Fibroblast of lung (primary cell): ENCODE results near the gene SETDB1. TPM values are rescaled to one million over a fixed set of nuclear protein-coding genes. Genes with fewer than 3 reads are reported as not detected.

Source experiments
- DNase-seq, 2 donors: peaks; one replicate each; pipeline versions ENCODE4 v3.0.0 to v3.0.0-alpha.2; 2010; ENCODE audit warnings: low read depth in 2 of 2
- H2AFZ ChIP-seq: 2 replicates; pipeline ENCODE4 v1.5.1; 2012; ENCODE audit warnings: low read length, control low read depth, inconsistent platforms
- H3K27ac ChIP-seq: 2 replicates; pipeline ENCODE4 v1.5.1; 2011; ENCODE audit warnings: low read length, control low read depth; ENCODE audit not compliant: insufficient read depth
- H3K27me3 ChIP-seq: 2 replicates; pipeline ENCODE4 v1.5.1; 2011; ENCODE audit warnings: mild to moderate bottlenecking, low read length; ENCODE audit not compliant: control insufficient read depth, insufficient read depth
- H3K36me3 ChIP-seq: 2 replicates; pipeline ENCODE4 v1.5.1; 2011; ENCODE audit warnings: low read length; ENCODE audit not compliant: control insufficient read depth, insufficient read depth
- H3K4me1 ChIP-seq: 2 replicates; pipeline ENCODE4 v1.5.1; 2011; ENCODE audit warnings: low read length; ENCODE audit not compliant: control insufficient read depth, insufficient read depth; ENCODE audit errors: extremely low read depth
- H3K4me2 ChIP-seq: 2 replicates; pipeline ENCODE4 v1.5.1; 2011; ENCODE audit warnings: low read length, control low read depth; ENCODE audit not compliant: insufficient read depth; ENCODE audit errors: extremely low read depth
- H3K4me3 ChIP-seq, 4 experiments: fragments of 200-600 bp in 1 of 4; sonication (generic) in 1 of 4; replicated peaks in 1 of 4; 2 replicates each; pipeline ENCODE4 v1.5.1; 2011 to 2016; ENCODE audit warnings: low read length in 4 of 4, low read depth in 3 of 4, mild to moderate bottlenecking in 3 of 4, control low read depth in 2 of 4, inconsistent platforms in 1 of 4, mixed read lengths in 1 of 4; ENCODE audit not compliant: insufficient read depth in 1 of 4; ENCODE audit errors: control extremely low read depth in 1 of 4
- H3K79me2 ChIP-seq: 2 replicates; pipeline ENCODE4 v1.5.1; 2012; ENCODE audit warnings: mild to moderate bottlenecking, low read length, inconsistent platforms; ENCODE audit not compliant: control insufficient read depth, insufficient read depth
- H3K9ac ChIP-seq: 2 replicates; pipeline ENCODE4 v1.5.1; 2011; ENCODE audit warnings: mild to moderate bottlenecking, low read length, control low read depth; ENCODE audit not compliant: insufficient read depth
- H3K9me3 ChIP-seq: 2 replicates; pipeline ENCODE4 v1.5.1; 2012; ENCODE audit warnings: low read depth, low read length; ENCODE audit not compliant: control insufficient read depth, insufficient read depth
- H4K20me1 ChIP-seq: 2 replicates; pipeline ENCODE4 v1.5.1; 2011; ENCODE audit warnings: low read length; ENCODE audit not compliant: control insufficient read depth, insufficient read depth; ENCODE audit errors: extremely low read depth
- EZH2 ChIP-seq: IDR thresholded peaks from 2 replicates; pipeline ENCODE4 v1.5.1; 2012; ENCODE audit warnings: low read length, control low read depth, mild to moderate bottlenecking; ENCODE audit errors: missing control alignments
- polyA plus RNA-seq, 2 donors: library from polyadenylated mRNA; depleted of rRNA in 1 of 2; stranded (reverse) in 1 of 2; unstranded in 1 of 2; fragments of >200 nt; gene quantifications; 2 replicates each; pipeline ENCODE4 v1.2.1, GENCODE V29; 2011 to 2012; ENCODE audit warnings: missing spikeins in 1 of 2
- total RNA-seq: library from RNA; depleted of rRNA; stranded (reverse); fragments of >200 nt; gene quantifications from 2 replicates; pipeline ENCODE4 v1.2.1, GENCODE V29; 2014
- TF ChIP-seq, protein P1 (sequence below), 2 donors: IDR thresholded peaks in 1 of 2; conservative IDR thresholded peaks in 1 of 2; 1 replicate in 1 of 2; 2 replicates in 1 of 2; pipeline ENCODE4 v1.5.1; 2011 to 2012; ENCODE audit warnings: low read length in 2 of 2, control low read depth in 1 of 2, inconsistent platforms in 1 of 2, low read depth in 1 of 2, mild to moderate bottlenecking in 1 of 2

SETDB1 gene
- total and polyA plus RNA-seq, 2 donors (not counting 1 experiment from before 2014, with no cell fraction given) = 27.0 to 30.7 TPM

- H4K20me1 ChIP-seq = no peaks in the 10 kb centered on the region
- H3K27me3 ChIP-seq = no peaks in the 10 kb centered on the region
- no peak overlapping the region for H2AFZ ChIP-seq
- no peaks in the 10 kb centered on the region for H3K4me1 ChIP-seq
- H3K9ac ChIP-seq = no peak overlapping the region
- no peaks in the 10 kb centered on the region for H3K9me3 ChIP-seq
- H3K27ac ChIP-seq = no peak overlapping the region
- peaks cover 5% of the 10 kb centered on the region for H3K36me3 ChIP-seq
- H3K79me2 ChIP-seq = no peaks in the 10 kb centered on the region
- no peak overlapping the region for H3K4me2 ChIP-seq
- TF ChIP-seq, protein P1, sequence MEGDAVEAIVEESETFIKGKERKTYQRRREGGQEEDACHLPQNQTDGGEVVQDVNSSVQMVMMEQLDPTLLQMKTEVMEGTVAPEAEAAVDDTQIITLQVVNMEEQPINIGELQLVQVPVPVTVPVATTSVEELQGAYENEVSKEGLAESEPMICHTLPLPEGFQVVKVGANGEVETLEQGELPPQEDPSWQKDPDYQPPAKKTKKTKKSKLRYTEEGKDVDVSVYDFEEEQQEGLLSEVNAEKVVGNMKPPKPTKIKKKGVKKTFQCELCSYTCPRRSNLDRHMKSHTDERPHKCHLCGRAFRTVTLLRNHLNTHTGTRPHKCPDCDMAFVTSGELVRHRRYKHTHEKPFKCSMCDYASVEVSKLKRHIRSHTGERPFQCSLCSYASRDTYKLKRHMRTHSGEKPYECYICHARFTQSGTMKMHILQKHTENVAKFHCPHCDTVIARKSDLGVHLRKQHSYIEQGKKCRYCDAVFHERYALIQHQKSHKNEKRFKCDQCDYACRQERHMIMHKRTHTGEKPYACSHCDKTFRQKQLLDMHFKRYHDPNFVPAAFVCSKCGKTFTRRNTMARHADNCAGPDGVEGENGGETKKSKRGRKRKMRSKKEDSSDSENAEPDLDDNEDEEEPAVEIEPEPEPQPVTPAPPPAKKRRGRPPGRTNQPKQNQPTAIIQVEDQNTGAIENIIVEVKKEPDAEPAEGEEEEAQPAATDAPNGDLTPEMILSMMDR (conservative IDR thresholded peaks at IDR 0.05 in 1 of 2, IDR thresholded peaks at IDR 0.05 in 1 of 2; ENCODE audit: low read depth in 1 of 2, low read length in 2 of 2) = no peak
- TF ChIP-seq EZH2 = no peak
- H3K4me3 ChIP-seq = no peak overlapping the region
- peak; percentile 59 to 93 for DNase-seq
Observed at GRCh38 chr1:150999051-150999674, 73.0 kb downstream of the SETDB1 start.

- Histone ChIP-seq H3K27me3 (no peaks in the 10 kb centered on the region), H4K20me1 (no peaks in the 10 kb centered on the region), H3K9me3 (no peaks in the 10 kb centered on the region), H3K79me2 (no peaks in the 10 kb centered on the region), H3K36me3 (peaks cover 5% of the 10 kb centered on the region), H3K4me3 (no peak overlapping the region), H3K4me2 (no peak overlapping the region), H3K9ac (no peak overlapping the region), H3K27ac (no peak overlapping the region), H2AFZ (no peak overlapping the region), H3K4me1 (no peaks in the 10 kb centered on the region)
- no peak for DNase-seq
- TF ChIP-seq EZH2 = no peak
- TF ChIP-seq, protein P1 (conservative IDR thresholded peaks at IDR 0.05 in 1 of 2, IDR thresholded peaks at IDR 0.05 in 1 of 2; ENCODE audit: low read depth in 1 of 2, low read length in 2 of 2) = no peak
Observed at GRCh38 chr1:150999926-151000325, 73.8 kb downstream of the SETDB1 start.

DNA sequence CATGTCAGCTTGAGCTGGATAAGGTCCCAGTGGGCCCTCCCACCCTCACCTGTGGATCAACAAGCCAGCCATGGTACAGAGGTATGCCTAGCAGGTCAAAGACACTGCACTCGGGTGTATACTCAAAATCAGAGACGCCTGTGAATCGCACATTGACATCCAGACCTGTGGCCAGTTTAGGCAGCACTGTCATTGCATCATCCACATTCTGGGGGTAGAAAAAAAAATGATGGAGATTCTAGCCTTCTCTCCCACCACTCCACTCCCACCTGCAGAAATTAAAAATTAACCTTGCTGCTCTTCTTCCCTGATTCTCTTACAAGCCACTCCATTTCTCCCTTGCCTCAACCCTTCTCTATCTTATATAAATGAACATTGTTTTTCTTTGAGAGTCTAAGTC, 74.2 kb downstream of the SETDB1 start:
- no peak for TF ChIP-seq EZH2
- TF ChIP-seq, protein P1 (conservative IDR thresholded peaks at IDR 0.05 in 1 of 2, IDR thresholded peaks at IDR 0.05 in 1 of 2; ENCODE audit: low read depth in 1 of 2, low read length in 2 of 2) = no peak
- H3K79me2 ChIP-seq = peaks cover under 1% of the 10 kb centered on the region
- H4K20me1 ChIP-seq = no peaks in the 10 kb centered on the region
- no peak overlapping the region for H3K27ac ChIP-seq
- no peak overlapping the region for H3K4me2 ChIP-seq
- no peak overlapping the region for H3K4me3 ChIP-seq
- H3K27me3 ChIP-seq = no peaks in the 10 kb centered on the region
- peaks cover 5% of the 10 kb centered on the region for H3K36me3 ChIP-seq
- H3K9me3 ChIP-seq = no peaks in the 10 kb centered on the region
- no peak for DNase-seq
- H3K9ac ChIP-seq = no peak overlapping the region
- H2AFZ ChIP-seq = no peak overlapping the region
- no peaks in the 10 kb centered on the region for H3K4me1 ChIP-seq
